GM12801 (cell line): ENCODE data around the gene SVIL.

ENCODE experiments used
- CTCF ChIP-seq: IDR thresholded peaks from one replicate; pipeline ENCODE4 v1.5.1; 2011; ENCODE audit warnings: control low read depth; ENCODE audit not compliant: insufficient read length; ENCODE audit errors: extremely low read depth

Gene SVIL

GRCh38 chr10:29611781-29612381 is 22.9 kb downstream of the SVIL start:
- TF ChIP-seq CTCF, result no peak

GRCh38 chr10:29610876-29611647 is 23.7 kb downstream of the SVIL start:
- TF ChIP-seq CTCF, result no peak

- no peak for TF ChIP-seq CTCF
These were observed 25.1 kb downstream of the SVIL start for GRCh38 chr10:29609696-29610095.

GRCh38 chr10:29608476-29609301 is 26.1 kb downstream of the SVIL start:
- no peak for TF ChIP-seq CTCF

GRCh38 chr10:29608062-29608461 is 26.7 kb downstream of the SVIL start:
- no peak for TF ChIP-seq CTCF

GRCh38 chr10:29607576-29607975 is 27.2 kb downstream of the SVIL start:
- TF ChIP-seq CTCF, result no peak

- no peak for TF ChIP-seq CTCF
These were observed 30.4 kb downstream of the SVIL start for GRCh38 chr10:29604291-29604825.
